GM12892 (cell line): ENCODE data around the gene TCEAL3.

Experiments
- POLR2A ChIP-seq: IDR thresholded peaks from 2 replicates; pipeline ENCODE4 v1.6.1; 2011; ENCODE audit warnings: low read depth, low read length, control low read depth
- POLR2AphosphoS5 ChIP-seq: IDR thresholded peaks from 2 replicates; pipeline ENCODE4 v1.6.1; 2011; ENCODE audit warnings: low read depth, low read length, control low read depth
- TAF1 ChIP-seq: IDR thresholded peaks from 2 replicates; pipeline ENCODE4 v1.6.1; 2011; ENCODE audit warnings: low read depth, mild to moderate bottlenecking, control low read depth, low read length, borderline replicate concordance

DNA sequence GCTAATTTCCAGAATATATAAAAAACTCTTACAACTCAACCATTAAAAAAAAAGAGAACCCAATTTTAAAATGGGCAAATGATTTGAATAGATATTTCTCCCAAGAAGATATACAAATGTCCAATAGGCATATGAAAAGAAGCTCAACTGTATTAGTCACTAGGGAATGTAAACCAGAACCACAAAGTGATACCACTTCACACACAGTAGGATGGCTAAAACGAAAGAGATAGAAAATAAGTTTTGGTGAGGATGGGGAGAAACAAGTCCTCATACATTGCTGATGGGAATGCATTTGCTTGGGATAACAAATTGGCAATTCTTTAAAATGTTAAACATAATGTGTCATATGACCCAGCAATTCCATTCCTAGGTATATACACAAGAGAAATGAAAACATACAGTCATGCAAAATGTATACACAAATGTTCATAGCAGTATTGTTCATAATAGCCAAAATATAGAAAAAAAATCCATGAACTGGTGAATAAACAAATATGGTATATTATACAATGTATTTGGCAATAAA is 5.7 kb downstream of the TCEAL3 start:
- TF ChIP-seq POLR2A (no peak), TAF1 (no peak), POLR2AphosphoS5 (no peak)
